ENCODE data around the gene KMT2A. TPM values are rescaled to one million over a fixed set of nuclear protein-coding genes. Genes with fewer than 3 reads are reported as not detected.

Gene KMT2A
- total RNA-seq, 1 donor from 2014 or later: 56.8 TPM

DNA sequence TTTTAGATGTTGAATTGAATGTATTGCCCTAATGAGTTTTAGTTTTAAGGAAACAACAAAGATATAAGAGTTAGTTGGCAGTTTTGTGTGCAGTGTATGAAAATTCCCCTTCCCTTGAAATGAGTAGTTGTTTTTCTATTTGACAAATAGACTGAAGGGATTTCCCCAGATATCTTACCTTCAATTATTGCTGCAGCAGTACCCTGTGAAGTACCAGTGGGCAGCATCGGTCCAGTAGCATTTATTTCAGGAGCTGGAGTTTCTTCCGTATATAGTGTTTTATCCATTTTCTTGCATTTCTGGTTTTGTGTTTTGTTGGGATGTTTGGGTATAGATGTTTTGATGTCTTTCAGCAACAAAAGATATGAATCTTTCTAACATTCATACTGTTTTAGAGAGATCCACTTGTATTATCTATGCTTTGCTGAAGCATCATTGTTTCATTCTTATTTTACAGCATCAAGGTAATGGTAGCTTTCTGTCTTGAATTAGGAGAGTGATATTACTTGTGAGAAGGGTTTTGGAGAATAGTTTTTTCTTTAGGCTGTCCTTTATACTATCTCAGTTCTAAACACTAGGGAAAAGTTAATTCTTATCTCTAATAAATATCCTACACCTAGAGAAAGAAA, 7.4 kb downstream of the KMT2A start:
- no peak for DNase-seq (ENCODE audit: extremely low spot score, unreplicated experiment)
- no peak overlapping the region for H3K4me3 Mint-ChIP-seq (ENCODE audit: unreplicated experiment)
- peaks cover 43% of the 10 kb centered on the region for H3K4me1 Mint-ChIP-seq (ENCODE audit: unreplicated experiment)
- H3K36me3 Mint-ChIP-seq (ENCODE audit: unreplicated experiment): peaks cover 6% of the 10 kb centered on the region
- H3K27me3 Mint-ChIP-seq (ENCODE audit: unreplicated experiment): no peaks in the 10 kb centered on the region
- no peak overlapping the region for H3K27ac Mint-ChIP-seq (ENCODE audit: unreplicated experiment)
- no peaks in the 10 kb centered on the region for H3K9me3 Mint-ChIP-seq (ENCODE audit: unreplicated experiment)
- TF ChIP-seq, protein P1, sequence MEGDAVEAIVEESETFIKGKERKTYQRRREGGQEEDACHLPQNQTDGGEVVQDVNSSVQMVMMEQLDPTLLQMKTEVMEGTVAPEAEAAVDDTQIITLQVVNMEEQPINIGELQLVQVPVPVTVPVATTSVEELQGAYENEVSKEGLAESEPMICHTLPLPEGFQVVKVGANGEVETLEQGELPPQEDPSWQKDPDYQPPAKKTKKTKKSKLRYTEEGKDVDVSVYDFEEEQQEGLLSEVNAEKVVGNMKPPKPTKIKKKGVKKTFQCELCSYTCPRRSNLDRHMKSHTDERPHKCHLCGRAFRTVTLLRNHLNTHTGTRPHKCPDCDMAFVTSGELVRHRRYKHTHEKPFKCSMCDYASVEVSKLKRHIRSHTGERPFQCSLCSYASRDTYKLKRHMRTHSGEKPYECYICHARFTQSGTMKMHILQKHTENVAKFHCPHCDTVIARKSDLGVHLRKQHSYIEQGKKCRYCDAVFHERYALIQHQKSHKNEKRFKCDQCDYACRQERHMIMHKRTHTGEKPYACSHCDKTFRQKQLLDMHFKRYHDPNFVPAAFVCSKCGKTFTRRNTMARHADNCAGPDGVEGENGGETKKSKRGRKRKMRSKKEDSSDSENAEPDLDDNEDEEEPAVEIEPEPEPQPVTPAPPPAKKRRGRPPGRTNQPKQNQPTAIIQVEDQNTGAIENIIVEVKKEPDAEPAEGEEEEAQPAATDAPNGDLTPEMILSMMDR (IDR thresholded peaks at IDR 0.05): no peak

DNA sequence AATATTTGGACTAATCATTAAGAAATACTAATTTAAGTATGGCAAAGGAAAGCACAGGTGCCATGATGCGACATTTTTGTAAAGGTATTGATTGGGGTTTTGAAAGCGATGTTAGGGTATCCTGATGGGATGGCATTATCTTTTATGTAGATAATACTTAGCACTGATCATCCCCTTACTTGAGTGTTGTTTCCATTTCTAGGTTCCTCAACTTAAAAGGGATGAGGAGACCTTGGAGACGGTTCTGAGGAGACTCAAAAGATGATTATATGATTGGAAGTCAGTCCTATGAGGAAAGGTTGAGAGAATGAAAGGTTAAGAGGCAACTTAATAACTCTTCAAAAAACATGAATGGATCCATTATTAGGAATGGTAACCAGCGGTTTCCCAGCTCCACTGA, 11.1 kb downstream of the KMT2A start:
- Mint-ChIP-seq H3K36me3 (ENCODE audit: unreplicated experiment) (no peaks in the 10 kb centered on the region), H3K4me3 (ENCODE audit: unreplicated experiment) (no peak overlapping the region), H3K27me3 (ENCODE audit: unreplicated experiment) (no peaks in the 10 kb centered on the region), H3K9me3 (ENCODE audit: unreplicated experiment) (no peaks in the 10 kb centered on the region), H3K4me1 (ENCODE audit: unreplicated experiment) (peaks cover 17% of the 10 kb centered on the region), H3K27ac (ENCODE audit: unreplicated experiment) (no peak overlapping the region)
- TF ChIP-seq, protein P1 (IDR thresholded peaks at IDR 0.05): no peak
- DNase-seq (ENCODE audit: extremely low spot score, unreplicated experiment): no peak

DNA sequence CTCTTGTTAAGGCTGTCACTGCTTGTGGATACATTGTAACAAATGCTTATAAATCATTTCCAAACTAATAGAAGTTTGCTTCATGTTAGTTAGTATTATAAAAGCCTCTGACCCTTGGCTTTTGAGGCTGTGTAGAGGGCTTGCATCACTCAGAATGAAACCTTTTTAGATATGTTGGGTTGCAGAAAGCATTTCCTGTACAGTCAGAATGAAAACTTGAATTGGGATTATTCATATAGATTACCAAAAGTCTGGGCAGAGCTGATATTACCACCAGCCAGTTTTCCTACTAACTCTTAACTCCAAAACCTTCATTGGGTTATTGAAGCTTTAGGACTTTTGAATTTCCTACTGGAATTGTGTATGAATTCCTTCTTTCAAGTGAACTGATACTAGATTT, 12.0 kb downstream of the KMT2A start:
- peaks cover 15% of the 10 kb centered on the region for H3K4me1 Mint-ChIP-seq (ENCODE audit: unreplicated experiment)
- no peaks in the 10 kb centered on the region for H3K27me3 Mint-ChIP-seq (ENCODE audit: unreplicated experiment)
- TF ChIP-seq, protein P1 (IDR thresholded peaks at IDR 0.05): no peak
- no peak overlapping the region for H3K4me3 Mint-ChIP-seq (ENCODE audit: unreplicated experiment)
- no peak overlapping the region for H3K27ac Mint-ChIP-seq (ENCODE audit: unreplicated experiment)
- no peak for DNase-seq (ENCODE audit: extremely low spot score, unreplicated experiment)
- no peaks in the 10 kb centered on the region for H3K9me3 Mint-ChIP-seq (ENCODE audit: unreplicated experiment)
- H3K36me3 Mint-ChIP-seq (ENCODE audit: unreplicated experiment): peaks cover 4% of the 10 kb centered on the region

DNA sequence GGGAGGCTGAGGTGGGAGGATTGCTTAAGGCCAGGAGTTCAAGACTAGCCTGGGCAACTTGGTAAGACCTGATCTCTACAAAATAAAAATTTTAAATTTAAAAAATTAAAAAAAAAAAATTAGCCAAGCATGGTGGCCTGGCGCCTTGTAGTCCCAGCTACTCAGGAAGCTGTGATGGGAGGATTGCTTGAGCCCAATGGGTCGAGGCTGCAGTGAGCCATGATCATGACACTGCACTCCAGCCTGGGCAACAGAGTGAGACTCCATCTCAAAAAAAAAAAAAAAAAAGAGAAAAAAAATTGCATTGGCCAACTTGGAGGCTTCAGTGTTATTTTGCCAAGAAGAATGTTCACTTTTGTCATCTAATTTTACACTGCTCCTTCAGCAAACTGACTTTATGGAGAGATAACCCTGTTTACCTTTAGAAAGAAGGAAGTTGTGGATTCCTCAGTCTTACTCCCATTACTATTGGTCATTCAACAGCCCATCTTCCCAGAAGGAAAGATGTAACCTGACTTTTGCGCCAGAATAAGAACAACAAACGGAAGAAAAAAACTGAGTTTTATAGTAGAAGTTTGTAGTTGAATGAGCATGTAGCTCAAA, 13.1 kb downstream of the KMT2A start:
- DNase-seq (ENCODE audit: extremely low spot score, unreplicated experiment): no peak
- no peak overlapping the region for H3K4me3 Mint-ChIP-seq (ENCODE audit: unreplicated experiment)
- TF ChIP-seq, protein P1 (IDR thresholded peaks at IDR 0.05): no peak
- H3K36me3 Mint-ChIP-seq (ENCODE audit: unreplicated experiment): peaks cover 8% of the 10 kb centered on the region
- H3K27ac Mint-ChIP-seq (ENCODE audit: unreplicated experiment): peak overlapping the region; percentile 3
- no peaks in the 10 kb centered on the region for H3K27me3 Mint-ChIP-seq (ENCODE audit: unreplicated experiment)
- H3K4me1 Mint-ChIP-seq (ENCODE audit: unreplicated experiment): peaks cover 15% of the 10 kb centered on the region
- H3K9me3 Mint-ChIP-seq (ENCODE audit: unreplicated experiment): no peaks in the 10 kb centered on the region

DNA sequence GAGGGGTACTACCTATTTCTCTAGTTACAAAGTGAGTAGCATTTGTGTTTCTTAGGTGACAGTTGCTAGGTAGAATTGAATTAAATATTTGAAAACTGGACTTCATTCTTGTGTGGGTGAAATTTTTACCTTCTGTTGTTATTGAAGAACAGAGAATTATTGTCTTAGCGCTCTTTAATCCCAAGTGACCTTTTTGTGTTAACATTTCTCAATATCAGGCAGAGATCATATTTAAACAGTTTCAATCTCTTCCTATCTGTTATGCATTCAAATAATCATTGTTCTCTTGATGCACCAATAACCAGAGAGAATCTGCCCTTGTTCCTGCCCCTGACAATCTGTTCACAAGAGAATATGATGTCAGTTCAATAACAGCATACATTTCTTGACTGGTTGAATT, 14.2 kb downstream of the KMT2A start:
- no peak overlapping the region for H3K4me3 Mint-ChIP-seq (ENCODE audit: unreplicated experiment)
- peaks cover 8% of the 10 kb centered on the region for H3K36me3 Mint-ChIP-seq (ENCODE audit: unreplicated experiment)
- no peak for DNase-seq (ENCODE audit: extremely low spot score, unreplicated experiment)
- no peaks in the 10 kb centered on the region for H3K9me3 Mint-ChIP-seq (ENCODE audit: unreplicated experiment)
- TF ChIP-seq, protein P1 (IDR thresholded peaks at IDR 0.05): no peak
- H3K4me1 Mint-ChIP-seq (ENCODE audit: unreplicated experiment): peaks cover 15% of the 10 kb centered on the region
- H3K27ac Mint-ChIP-seq (ENCODE audit: unreplicated experiment): no peak overlapping the region
- no peaks in the 10 kb centered on the region for H3K27me3 Mint-ChIP-seq (ENCODE audit: unreplicated experiment)

All from osteocyte (in vitro differentiated cells).